Dermis lymphatic vessel endothelial cell (primary cell): Measurements from ENCODE around the gene CXCL9. TPM values are rescaled to one million over a fixed set of nuclear protein-coding genes. Genes with fewer than 3 reads are reported as not detected.

Experiments
- total RNA-seq: library from RNA; depleted of rRNA; stranded (reverse); fragments of >200 nt; gene quantifications from 2 replicates; pipeline ENCODE4 v1.2.1, GENCODE V29; 2014

CXCL9 gene
- not detected in 2 replicates for total RNA-seq

GRCh38 chr4:76007089-76007862, at the start of gene CXCL9:
CXCL9 (minus strand) TSS chr4:76007509; CDS start chr4:76007449, 60 bp downstream.

GRCh38 chr4:76035799-76036380, 28.6 kb upstream of the CXCL9 start, which contains the start of gene CXCL11:
CXCL11 (minus strand) TSS chr4:76036070; CDS start chr4:76035987, 83 bp downstream.

GRCh38 chr4:76023389-76023788, 16.1 kb upstream of the CXCL9 start, which contains the start of gene CXCL10:
CXCL10 (minus strand) TSS chr4:76023497; CDS start chr4:76023431, 66 bp downstream.

Other genes starting within 250 kb of the CXCL9 start
- not detected in 2 replicates for gene PPEF2, start 105.1 kb downstream of the CXCL9 start, total RNA-seq
- 22.6 and 33.1 TPM in 2 replicates for gene NAAA, start 66.5 kb downstream of the CXCL9 start, total RNA-seq
- gene SDAD1, start 16.6 kb downstream of the CXCL9 start, total RNA-seq, result 19.6 and 28.5 TPM in 2 replicates
- gene CXCL10, start 16.0 kb upstream of the CXCL9 start, total RNA-seq, result not detected in 2 replicates
- not detected in 2 replicates for gene CXCL11, start 28.6 kb upstream of the CXCL9 start, total RNA-seq
- gene ART3, start 67.2 kb upstream of the CXCL9 start, total RNA-seq, result not detected in 2 replicates
- 43.7 and 53.5 TPM in 2 replicates for gene NUP54, start 140.9 kb upstream of the CXCL9 start, total RNA-seq
- 202 and 274 TPM in 2 replicates for gene SCARB2, start 206.3 kb upstream of the CXCL9 start, total RNA-seq
- 0.17 and 0.22 TPM in 2 replicates for gene FAM47E, start 244.2 kb upstream of the CXCL9 start, total RNA-seq